CD14-positive monocyte (primary cell): Measurements from ENCODE around the gene TRIM34. TPM values are rescaled to one million over a fixed set of nuclear protein-coding genes. Genes with fewer than 3 reads are reported as not detected.

Source experiments
- DNase-seq, 3 donors: peaks; one replicate each; pipeline ENCODE4 v3.0.0-alpha.2; 2011 to 2022
- H2AFZ ChIP-seq: 2 replicates; pipeline ENCODE4 v1.6.0; 2012; ENCODE audit warnings: mild to moderate bottlenecking, low read depth, low read length, inconsistent platforms; ENCODE audit not compliant: insufficient read depth, poor library complexity, severe bottlenecking
- H3K27ac ChIP-seq, 2 donors: 1 replicate in 1 of 2; 2 replicates in 1 of 2; pipeline ENCODE4 v1.5.1; 2012 to 2013; ENCODE audit warnings: low read length in 2 of 2, control low read depth in 1 of 2, inconsistent platforms in 1 of 2, low read depth in 1 of 2, mild to moderate bottlenecking in 1 of 2
- H3K27me3 ChIP-seq, 2 donors: one replicate each; pipeline versions ENCODE4 v1.6.0 to v1.6.1; 2011 to 2013; ENCODE audit warnings: low read length in 2 of 2; ENCODE audit not compliant: control insufficient read depth in 2 of 2, insufficient read depth in 2 of 2
- H3K36me3 ChIP-seq, 2 donors: replicated peaks in 1 of 2; 1 replicate in 1 of 2; 2 replicates in 1 of 2; pipeline versions ENCODE4 v1.5.1 to v1.6.1; 2012 to 2013; ENCODE audit warnings: low read length in 2 of 2, control low read depth in 1 of 2, inconsistent platforms in 1 of 2, mild to moderate bottlenecking in 1 of 2; ENCODE audit not compliant: insufficient read depth in 2 of 2, control insufficient read depth in 1 of 2
- H3K4me1 ChIP-seq, 2 donors: 1 replicate in 1 of 2; 2 replicates in 1 of 2; pipeline versions ENCODE4 v1.5.1 to v1.6.1; 2012 to 2013; ENCODE audit warnings: low read length in 2 of 2, control low read depth in 1 of 2, inconsistent platforms in 1 of 2, mild to moderate bottlenecking in 1 of 2, moderate library complexity in 1 of 2; ENCODE audit not compliant: insufficient read depth in 2 of 2, control insufficient read depth in 1 of 2
- H3K4me2 ChIP-seq: replicated peaks from 2 replicates; pipeline ENCODE3; 2012; ENCODE audit warnings: low read length, moderate library complexity, mild to moderate bottlenecking; ENCODE audit not compliant: poor library complexity, severe bottlenecking; ENCODE audit errors: extremely low read depth
- H3K4me3 ChIP-seq, 3 experiments: fragments of 200-600 bp in 1 of 3; sonication (generic) in 1 of 3; replicated peaks in 1 of 3; 1 replicate in 2 of 3; 2 replicates in 1 of 3; pipeline ENCODE4 v1.5.1; 2011 to 2013; ENCODE audit warnings: low read length in 3 of 3, mild to moderate bottlenecking in 3 of 3, control low read depth in 2 of 3, low read depth in 2 of 3, inconsistent platforms in 1 of 3, moderate library complexity in 1 of 3
- H3K79me2 ChIP-seq: 2 replicates; pipeline ENCODE4 v1.6.0; 2012; ENCODE audit warnings: mild to moderate bottlenecking, control low read depth, inconsistent platforms, low read length, moderate library complexity; ENCODE audit not compliant: insufficient read depth
- H3K9ac ChIP-seq: 2 replicates; pipeline ENCODE4 v1.6.0; 2017; ENCODE audit warnings: low read length, mild to moderate bottlenecking; ENCODE audit not compliant: insufficient read depth, poor library complexity, severe bottlenecking
- H3K9me3 ChIP-seq, 2 donors: replicated peaks in 1 of 2; 1 replicate in 1 of 2; 2 replicates in 1 of 2; pipeline versions ENCODE4 v1.5.1 to v1.6.1; 2012 to 2013; ENCODE audit warnings: low read length in 2 of 2, control low read depth in 1 of 2; ENCODE audit not compliant: control insufficient read depth in 1 of 2, insufficient read depth in 1 of 2
- H4K20me1 ChIP-seq: 2 replicates; pipeline ENCODE4 v1.6.0; 2012; ENCODE audit warnings: mild to moderate bottlenecking, low read length, control low read depth, moderate library complexity; ENCODE audit not compliant: insufficient read depth
- H3K27ac Mint-ChIP-seq, 7 donors: one replicate each; pipeline ENCODE4 v1.8.0; 2020; ENCODE audit warnings: mild to moderate bottlenecking in 7 of 7, mixed read lengths in 7 of 7, moderate library complexity in 6 of 7, inconsistent platforms in 2 of 7
- H3K27me3 Mint-ChIP-seq, 3 donors: one replicate each; pipeline ENCODE4 v1.8.0; 2021 to 2022; ENCODE audit warnings: low read depth in 3 of 3, mild to moderate bottlenecking in 3 of 3, mixed read lengths in 3 of 3, moderate library complexity in 3 of 3, inconsistent platforms in 1 of 3
- H3K36me3 Mint-ChIP-seq, 2 donors: one replicate each; pipeline ENCODE4 v1.8.0; 2020; ENCODE audit warnings: mixed read lengths in 2 of 2, inconsistent platforms in 1 of 2, mild to moderate bottlenecking in 1 of 2
- H3K4me1 Mint-ChIP-seq: one replicate; pipeline ENCODE4 v1.8.0; 2020; ENCODE audit warnings: mild to moderate bottlenecking, mixed read lengths
- H3K4me3 Mint-ChIP-seq, 2 donors: one replicate each; pipeline ENCODE4 v1.8.0; 2020; ENCODE audit warnings: mild to moderate bottlenecking in 2 of 2, mixed read lengths in 2 of 2, moderate library complexity in 1 of 2
- H3K9me3 Mint-ChIP-seq, 7 donors: one replicate each; pipeline ENCODE4 v1.8.0; 2020 to 2022; ENCODE audit warnings: mixed read lengths in 7 of 7, mild to moderate bottlenecking in 6 of 7, moderate library complexity in 6 of 7, inconsistent platforms in 2 of 7
- CTCF ChIP-seq: fragments of 200-600 bp; IDR thresholded peaks from one replicate; pipeline ENCODE4 v1.8.0; 2022; ENCODE audit warnings: antibody characterized with exemption, mild to moderate bottlenecking
- WGBS: methylation state at CpG from one replicate; pipeline ENCODE4 v1.1.5; 2013; ENCODE audit warnings: missing lambda C conversion rate; ENCODE audit not compliant: insufficient coverage; 5-methylcytosine and 5-hydroxymethylcytosine counted together
- intact Hi-C, 2 donors: fragments of 100-400 bp; cut with micrococcal nuclease; formaldehyde crosslinking; loops; one replicate each; pipeline versions ENCODE4 v1.15.0 to v1.15.1; 2023
- polyA plus RNA-seq, 3 donors: library from polyadenylated mRNA; depleted of rRNA in 1 of 3; unstranded in 2 of 3; stranded (reverse) in 1 of 3; fragments of 300-500 nt in 2 of 3; fragments of >200 nt in 1 of 3; fragmentation: Illumina TruSeq in 2 of 3; gene quantifications; 1 replicate in 2 of 3; 2 replicates in 1 of 3; pipeline ENCODE4 v1.2.3, GENCODE V29; 2012 to 2021

Gene TRIM34
- polyA plus RNA-seq, 3 donors = 21.9 to 25.7 (median 23.5) TPM

GRCh38 chr11:5666402-5666793 is 41.6 kb downstream of the TRIM34 start:
- Mint-ChIP-seq H3K4me3 (no peak overlapping the region), H3K9me3 (no peaks in the 10 kb centered on the region), H3K27ac (no peak overlapping the region), H3K36me3 (peaks cover 80 to 90% of the 10 kb centered on the region in 2 donors), H3K27me3 (no peaks in the 10 kb centered on the region), H3K4me1 (no peaks in the 10 kb centered on the region)
- no peaks in the 10 kb centered on the region for H3K27me3 ChIP-seq
- no peaks in the 10 kb centered on the region for H3K9me3 ChIP-seq
- H2AFZ ChIP-seq = no peak overlapping the region
- 100% methylated on average over 4 of the region's 6 CpGs for WGBS
- no peak overlapping the region for H3K4me3 ChIP-seq
- H3K36me3 ChIP-seq = peaks cover 69 to 90% of the 10 kb centered on the region in 2 donors
- no peaks in the 10 kb centered on the region for H3K4me1 ChIP-seq
- H3K79me2 ChIP-seq = no peaks in the 10 kb centered on the region
- TF ChIP-seq CTCF = no peak
- H3K4me2 ChIP-seq = no peak overlapping the region
- intact Hi-C loops = no loop called here
- no peak for DNase-seq
- no peak overlapping the region for H3K27ac ChIP-seq
- no peak overlapping the region for H3K9ac ChIP-seq
- no peaks in the 10 kb centered on the region for H4K20me1 ChIP-seq

- Histone ChIP-seq H3K27ac (no peak overlapping the region), H2AFZ (no peak overlapping the region), H3K79me2 (no peaks in the 10 kb centered on the region), H3K36me3 (peaks cover 45 to 74% of the 10 kb centered on the region in 2 donors), H3K4me3 (no peak overlapping the region), H3K4me1 (no peaks in the 10 kb centered on the region), H4K20me1 (peaks cover 19% of the 10 kb centered on the region), H3K27me3 (no peaks in the 10 kb centered on the region), H3K9me3 (no peaks in the 10 kb centered on the region), H3K9ac (no peak overlapping the region), H3K4me2 (no peak overlapping the region)
- peak overlapping the region in 1 of 7 donors; percentile 66 for H3K27ac Mint-ChIP-seq
- TF ChIP-seq CTCF = no peak
- H3K36me3 Mint-ChIP-seq = peaks cover 59 to 81% of the 10 kb centered on the region in 2 donors
- DNase-seq = no peak
- intact Hi-C loops = no loop called here
- H3K9me3 Mint-ChIP-seq = no peaks in the 10 kb centered on the region
- H3K4me1 Mint-ChIP-seq = peaks cover 1% of the 10 kb centered on the region
- H3K27me3 Mint-ChIP-seq = no peaks in the 10 kb centered on the region
- H3K4me3 Mint-ChIP-seq = no peak overlapping the region
Measured at GRCh38 chr11:5671831-5672230, 47.0 kb downstream of the TRIM34 start.
